HL-60 (cell line): ENCODE data around the gene TXNL4B.

ENCODE experiments used
- CTCF ChIP-seq: IDR thresholded peaks from one replicate; pipeline ENCODE4 v1.5.1; 2011; ENCODE audit warnings: low read length, control low read depth, inconsistent platforms; ENCODE audit not compliant: insufficient read depth
- GABPA ChIP-seq: IDR thresholded peaks from 2 replicates; pipeline ENCODE4 v1.6.1; 2012; ENCODE audit warnings: low read depth
- POLR2AphosphoS5 ChIP-seq: IDR thresholded peaks from 2 replicates; pipeline ENCODE4 v1.6.1; 2012; ENCODE audit warnings: low read depth
- SPI1 ChIP-seq: IDR thresholded peaks from 2 replicates; pipeline ENCODE4 v1.6.1; 2012; ENCODE audit warnings: low read depth, mild to moderate bottlenecking, borderline replicate concordance
- TF ChIP-seq, protein P1 (sequence below): IDR thresholded peaks from 2 replicates; pipeline ENCODE4 v1.6.1; 2012; ENCODE audit warnings: low read depth; ENCODE audit not compliant: insufficient replicate concordance

DNA sequence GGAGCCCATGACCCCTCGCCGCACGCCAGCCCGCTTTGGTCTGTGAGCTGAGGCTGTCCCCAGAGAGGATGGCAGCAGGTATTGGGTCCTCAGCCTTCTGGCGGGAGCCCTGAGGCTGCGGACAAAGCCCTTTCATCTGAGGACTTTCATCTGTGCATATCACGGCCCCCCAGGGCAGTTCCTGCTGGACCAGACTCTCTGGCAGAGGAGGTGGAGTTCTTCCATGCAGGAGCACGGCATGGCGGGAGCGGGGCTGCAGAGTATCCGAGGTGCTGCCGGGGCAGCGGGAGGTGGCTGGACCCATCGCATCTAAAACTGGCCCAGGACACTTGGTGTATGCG lies 19.0 kb upstream of the TXNL4B start:
- no peak for TF ChIP-seq GABPA
- no peak for TF ChIP-seq CTCF
- TF ChIP-seq, protein P1, sequence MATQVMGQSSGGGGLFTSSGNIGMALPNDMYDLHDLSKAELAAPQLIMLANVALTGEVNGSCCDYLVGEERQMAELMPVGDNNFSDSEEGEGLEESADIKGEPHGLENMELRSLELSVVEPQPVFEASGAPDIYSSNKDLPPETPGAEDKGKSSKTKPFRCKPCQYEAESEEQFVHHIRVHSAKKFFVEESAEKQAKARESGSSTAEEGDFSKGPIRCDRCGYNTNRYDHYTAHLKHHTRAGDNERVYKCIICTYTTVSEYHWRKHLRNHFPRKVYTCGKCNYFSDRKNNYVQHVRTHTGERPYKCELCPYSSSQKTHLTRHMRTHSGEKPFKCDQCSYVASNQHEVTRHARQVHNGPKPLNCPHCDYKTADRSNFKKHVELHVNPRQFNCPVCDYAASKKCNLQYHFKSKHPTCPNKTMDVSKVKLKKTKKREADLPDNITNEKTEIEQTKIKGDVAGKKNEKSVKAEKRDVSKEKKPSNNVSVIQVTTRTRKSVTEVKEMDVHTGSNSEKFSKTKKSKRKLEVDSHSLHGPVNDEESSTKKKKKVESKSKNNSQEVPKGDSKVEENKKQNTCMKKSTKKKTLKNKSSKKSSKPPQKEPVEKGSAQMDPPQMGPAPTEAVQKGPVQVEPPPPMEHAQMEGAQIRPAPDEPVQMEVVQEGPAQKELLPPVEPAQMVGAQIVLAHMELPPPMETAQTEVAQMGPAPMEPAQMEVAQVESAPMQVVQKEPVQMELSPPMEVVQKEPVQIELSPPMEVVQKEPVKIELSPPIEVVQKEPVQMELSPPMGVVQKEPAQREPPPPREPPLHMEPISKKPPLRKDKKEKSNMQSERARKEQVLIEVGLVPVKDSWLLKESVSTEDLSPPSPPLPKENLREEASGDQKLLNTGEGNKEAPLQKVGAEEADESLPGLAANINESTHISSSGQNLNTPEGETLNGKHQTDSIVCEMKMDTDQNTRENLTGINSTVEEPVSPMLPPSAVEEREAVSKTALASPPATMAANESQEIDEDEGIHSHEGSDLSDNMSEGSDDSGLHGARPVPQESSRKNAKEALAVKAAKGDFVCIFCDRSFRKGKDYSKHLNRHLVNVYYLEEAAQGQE = no peak
- TF ChIP-seq POLR2AphosphoS5 = no peak
- TF ChIP-seq SPI1 = no peak
